Epithelial cell of prostate (primary cell): ENCODE measurements around the gene OCA2.

Experiments used
- DNase-seq: peaks from one replicate; pipeline ENCODE4 v3.0.0-alpha.2; 2011; ENCODE audit warnings: low read depth, low spot score
- H3K27ac ChIP-seq: fragments of 450-650 bp; 2 replicates; pipeline ENCODE4 v1.5.1; 2017; ENCODE audit warnings: mild to moderate bottlenecking

OCA2 gene

GRCh38 chr15:27804569-27805260 is 294.4 kb downstream of the OCA2 start:
- DNase-seq, result no peak
- no peak overlapping the region for H3K27ac ChIP-seq

GRCh38 chr15:27798807-27799206 is 300.3 kb downstream of the OCA2 start:
- no peak for DNase-seq

GRCh38 chr15:27797765-27798164 is 301.4 kb downstream of the OCA2 start:
- H3K27ac ChIP-seq, result no peak overlapping the region
- DNase-seq, result no peak

More at GRCh38 chr15:27798807-27799206, 300.3 kb downstream of the OCA2 start:
- no peak overlapping the region for H3K27ac ChIP-seq

- DNase-seq, result no peak
- H3K27ac ChIP-seq, result no peak overlapping the region
Observed at GRCh38 chr15:27796405-27797320, 302.5 kb downstream of the OCA2 start.

GRCh38 chr15:27792756-27793264 is 306.3 kb downstream of the OCA2 start:
- DNase-seq, result no peak
- H3K27ac ChIP-seq, result no peak overlapping the region

- no peak for DNase-seq
- no peak overlapping the region for H3K27ac ChIP-seq
Observed at GRCh38 chr15:27790270-27790669, 308.8 kb downstream of the OCA2 start.

GRCh38 chr15:27787931-27788330 is 311.2 kb downstream of the OCA2 start:
- no peak overlapping the region for H3K27ac ChIP-seq
- no peak for DNase-seq

GRCh38 chr15:27784107-27784506 is 315.0 kb downstream of the OCA2 start:
- DNase-seq, result no peak

GRCh38 chr15:27783678-27784077 is 315.4 kb downstream of the OCA2 start:
- no peak overlapping the region for H3K27ac ChIP-seq
- no peak for DNase-seq

More at GRCh38 chr15:27784107-27784506, 315.0 kb downstream of the OCA2 start:
- no peak overlapping the region for H3K27ac ChIP-seq

GRCh38 chr15:27782125-27782524 is 317.0 kb downstream of the OCA2 start:
- no peak for DNase-seq
- no peak overlapping the region for H3K27ac ChIP-seq

GRCh38 chr15:27776501-27776900 is 322.6 kb downstream of the OCA2 start:
- no peak overlapping the region for H3K27ac ChIP-seq
- no peak for DNase-seq

- no peak for DNase-seq
Observed at GRCh38 chr15:27774638-27775037, 324.5 kb downstream of the OCA2 start.

GRCh38 chr15:27774191-27774590 is 324.9 kb downstream of the OCA2 start:
- no peak for DNase-seq
- no peak overlapping the region for H3K27ac ChIP-seq

More at GRCh38 chr15:27774638-27775037, 324.5 kb downstream of the OCA2 start:
- H3K27ac ChIP-seq, result no peak overlapping the region

- H3K27ac ChIP-seq, result no peak overlapping the region
- no peak for DNase-seq
Observed at GRCh38 chr15:27771892-27772291, 327.2 kb downstream of the OCA2 start.

- H3K27ac ChIP-seq, result no peak overlapping the region
- no peak for DNase-seq
Observed at GRCh38 chr15:27770769-27771554, 328.2 kb downstream of the OCA2 start.

- no peak overlapping the region for H3K27ac ChIP-seq
- no peak for DNase-seq
Observed at GRCh38 chr15:27770086-27770607, 329.0 kb downstream of the OCA2 start.

- no peak overlapping the region for H3K27ac ChIP-seq
- DNase-seq, result no peak
Observed at GRCh38 chr15:27769652-27770051, 329.5 kb downstream of the OCA2 start.

GRCh38 chr15:27768732-27769475 is 330.2 kb downstream of the OCA2 start:
- no peak for DNase-seq
- H3K27ac ChIP-seq, result no peak overlapping the region

GRCh38 chr15:27767918-27768640 is 331.0 kb downstream of the OCA2 start:
- no peak overlapping the region for H3K27ac ChIP-seq
- DNase-seq, result no peak
